Measurements from ENCODE around the gene ORAI2. TPM values are rescaled to one million over a fixed set of nuclear protein-coding genes. Genes with fewer than 3 reads are reported as not detected.

Gene ORAI2
- polyA plus RNA-seq, 1 donor (not counting 4 experiments of a cell fraction or from before 2014, with no cell fraction given): 2.0 TPM

DNA sequence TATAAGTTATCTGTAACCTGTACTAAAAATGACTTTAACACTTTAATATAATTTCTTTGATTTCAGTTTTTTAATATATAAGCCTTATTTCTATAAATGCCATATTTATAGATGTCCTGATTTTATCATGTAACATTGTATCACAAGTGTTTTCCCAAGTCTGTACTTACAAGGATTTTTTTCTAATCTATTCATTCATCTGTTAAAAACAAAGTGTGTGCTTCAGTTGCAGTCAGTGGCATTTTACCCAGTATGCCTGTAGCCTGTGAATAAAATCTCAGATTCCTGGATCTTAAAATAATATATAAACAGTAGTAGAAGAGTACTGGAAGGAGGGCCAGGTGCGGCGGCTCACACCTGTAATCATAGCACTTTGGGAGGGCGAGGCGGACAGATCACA lies 19.8 kb upstream of the ORAI2 start:
- DNase-seq (ENCODE audit: low read depth, low spot score) (no peak), FAIRE-seq (no peak)
- TF ChIP-seq, protein P1, sequence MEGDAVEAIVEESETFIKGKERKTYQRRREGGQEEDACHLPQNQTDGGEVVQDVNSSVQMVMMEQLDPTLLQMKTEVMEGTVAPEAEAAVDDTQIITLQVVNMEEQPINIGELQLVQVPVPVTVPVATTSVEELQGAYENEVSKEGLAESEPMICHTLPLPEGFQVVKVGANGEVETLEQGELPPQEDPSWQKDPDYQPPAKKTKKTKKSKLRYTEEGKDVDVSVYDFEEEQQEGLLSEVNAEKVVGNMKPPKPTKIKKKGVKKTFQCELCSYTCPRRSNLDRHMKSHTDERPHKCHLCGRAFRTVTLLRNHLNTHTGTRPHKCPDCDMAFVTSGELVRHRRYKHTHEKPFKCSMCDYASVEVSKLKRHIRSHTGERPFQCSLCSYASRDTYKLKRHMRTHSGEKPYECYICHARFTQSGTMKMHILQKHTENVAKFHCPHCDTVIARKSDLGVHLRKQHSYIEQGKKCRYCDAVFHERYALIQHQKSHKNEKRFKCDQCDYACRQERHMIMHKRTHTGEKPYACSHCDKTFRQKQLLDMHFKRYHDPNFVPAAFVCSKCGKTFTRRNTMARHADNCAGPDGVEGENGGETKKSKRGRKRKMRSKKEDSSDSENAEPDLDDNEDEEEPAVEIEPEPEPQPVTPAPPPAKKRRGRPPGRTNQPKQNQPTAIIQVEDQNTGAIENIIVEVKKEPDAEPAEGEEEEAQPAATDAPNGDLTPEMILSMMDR (optimal IDR thresholded peaks at IDR 0.05 in 1 of 3, IDR thresholded peaks at IDR 0.05 in 1 of 3, conservative IDR thresholded peaks at IDR 0.05 in 1 of 3; ENCODE audit: extremely low read depth in 1 of 3, insufficient read depth in 2 of 3, low read length in 3 of 3): no peak
- no peak for TF ChIP-seq EZH2 (IDR thresholded peaks at IDR 0.05; ENCODE audit: low read length)
- Histone ChIP-seq H4K20me1 (ENCODE audit: control insufficient read depth, extremely low read depth, insufficient read depth, low read length) (no peaks in the 10 kb centered on the region), H2AFZ (ENCODE audit: control insufficient read depth, low read length) (no peak overlapping the region), H3K9ac (ENCODE audit: control insufficient read depth, extremely low read depth, insufficient read depth, low read length) (no peak overlapping the region), H3K79me2 (ENCODE audit: control insufficient read depth, insufficient read depth, low read length) (peaks cover 6% of the 10 kb centered on the region), H3K9me1 (ENCODE audit: control insufficient read depth, extremely low read depth, insufficient read depth, low read length) (no peaks in the 10 kb centered on the region), H3K4me3 (ENCODE audit: control insufficient read depth in 2 of 3, extremely low read depth in 1 of 3, insufficient read depth in 2 of 3, low read depth in 1 of 3, low read length in 3 of 3) (no peak overlapping the region), H3K4me1 (ENCODE audit: control insufficient read depth, extremely low read depth, insufficient read depth, low read length) (no peaks in the 10 kb centered on the region), H3K9me3 (ENCODE audit: control insufficient read depth, low read depth, low read length) (no peaks in the 10 kb centered on the region), H3K4me2 (ENCODE audit: control insufficient read depth, extremely low read depth, insufficient read depth, low read depth, low read length) (no peak overlapping the region), H3K36me3 (ENCODE audit: control insufficient read depth in 2 of 2, extremely low read depth in 1 of 2, insufficient read depth in 2 of 2, low read length in 2 of 2) (peaks cover 17 to 27% of the 10 kb centered on the region in 2 experiments), H3K27me3 (ENCODE audit: control insufficient read depth, extremely low read depth, insufficient read depth, low read length) (no peaks in the 10 kb centered on the region), H3K27ac (ENCODE audit: control insufficient read depth, insufficient read depth, low read length) (no peak overlapping the region)
- dilution Hi-C loops (cut with MboI; ENCODE audit: extremely low pct_ligation_motif_present, low sequenced_read_pairs): no loop called here

DNA sequence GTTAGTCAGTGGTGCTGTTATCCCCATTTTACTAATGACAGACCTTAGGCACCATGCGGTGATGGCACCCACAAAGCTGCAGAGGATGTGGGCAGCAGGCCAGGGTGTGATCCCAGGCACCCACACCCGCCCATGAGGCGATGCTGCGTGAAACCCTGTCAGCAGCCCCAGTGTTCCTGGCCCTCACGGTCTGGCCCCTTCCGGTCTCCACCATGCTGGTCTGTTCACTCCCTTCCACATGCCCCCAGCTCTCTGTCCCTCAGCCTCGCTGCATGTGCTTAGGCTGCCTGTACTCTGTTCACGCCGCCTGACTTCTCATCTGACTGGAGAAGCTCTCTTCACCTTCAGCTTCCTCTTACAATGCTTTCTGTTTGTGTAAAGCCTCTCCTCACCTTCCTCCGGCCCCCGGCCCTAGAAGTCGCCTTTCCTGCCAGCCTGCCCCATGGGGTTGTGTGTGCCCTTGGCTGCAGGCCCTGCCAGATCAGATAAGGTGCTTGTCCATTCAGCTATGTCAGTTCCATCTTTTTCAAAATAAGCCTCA lies 17.6 kb upstream of the ORAI2 start:
- Histone ChIP-seq H4K20me1 (ENCODE audit: control insufficient read depth, extremely low read depth, insufficient read depth, low read length) (no peaks in the 10 kb centered on the region), H3K9me3 (ENCODE audit: control insufficient read depth, low read depth, low read length) (no peaks in the 10 kb centered on the region), H3K4me2 (ENCODE audit: control insufficient read depth, extremely low read depth, insufficient read depth, low read depth, low read length) (no peak overlapping the region), H3K4me1 (ENCODE audit: control insufficient read depth, extremely low read depth, insufficient read depth, low read length) (no peaks in the 10 kb centered on the region), H3K9ac (ENCODE audit: control insufficient read depth, extremely low read depth, insufficient read depth, low read length) (no peak overlapping the region), H3K9me1 (ENCODE audit: control insufficient read depth, extremely low read depth, insufficient read depth, low read length) (no peaks in the 10 kb centered on the region), H3K36me3 (ENCODE audit: control insufficient read depth in 2 of 2, extremely low read depth in 1 of 2, insufficient read depth in 2 of 2, low read length in 2 of 2) (peaks cover 19 to 31% of the 10 kb centered on the region in 2 experiments), H2AFZ (ENCODE audit: control insufficient read depth, low read length) (no peak overlapping the region), H3K79me2 (ENCODE audit: control insufficient read depth, insufficient read depth, low read length) (peaks cover 6% of the 10 kb centered on the region), H3K4me3 (ENCODE audit: control insufficient read depth in 2 of 3, extremely low read depth in 1 of 3, insufficient read depth in 2 of 3, low read depth in 1 of 3, low read length in 3 of 3) (no peak overlapping the region), H3K27ac (ENCODE audit: control insufficient read depth, insufficient read depth, low read length) (no peak overlapping the region), H3K27me3 (ENCODE audit: control insufficient read depth, extremely low read depth, insufficient read depth, low read length) (no peaks in the 10 kb centered on the region)
- dilution Hi-C loops (cut with MboI; ENCODE audit: extremely low pct_ligation_motif_present, low sequenced_read_pairs): no loop called here
- no peak for TF ChIP-seq EZH2 (IDR thresholded peaks at IDR 0.05; ENCODE audit: low read length)
- TF ChIP-seq, protein P1 (optimal IDR thresholded peaks at IDR 0.05 in 1 of 3, IDR thresholded peaks at IDR 0.05 in 1 of 3, conservative IDR thresholded peaks at IDR 0.05 in 1 of 3; ENCODE audit: extremely low read depth in 1 of 3, insufficient read depth in 2 of 3, low read length in 3 of 3): no peak
- DNase-seq (ENCODE audit: low read depth, low spot score) (no peak), FAIRE-seq (no peak)
